Mammary epithelial cell (primary cell): Measurements from ENCODE around the gene PRKCA.

Source experiments
- CTCF ChIP-seq, 2 donors: IDR thresholded peaks in 1 of 2; conservative IDR thresholded peaks in 1 of 2; 2 replicates each; pipeline ENCODE4 v1.5.1; 2011 to 2012; ENCODE audit warnings: inconsistent platforms in 2 of 2, low read length in 2 of 2, mild to moderate bottlenecking in 2 of 2, control low read depth in 1 of 2, low read depth in 1 of 2; ENCODE audit not compliant: insufficient read depth in 1 of 2; ENCODE audit errors: extremely low read depth in 1 of 2
- EZH2 ChIP-seq: IDR thresholded peaks from 2 replicates; pipeline ENCODE4 v1.6.1; 2012; ENCODE audit warnings: low read length, inconsistent platforms, borderline replicate concordance

GRCh38 chr17:66349521-66350254 is 47.3 kb downstream of the PRKCA start:
- no peak for TF ChIP-seq CTCF (conservative IDR thresholded peaks at IDR 0.05 in 1 of 2, IDR thresholded peaks at IDR 0.05 in 1 of 2; ENCODE audit: extremely low read depth in 1 of 2, insufficient read depth in 1 of 2, low read depth in 1 of 2, low read length in 2 of 2)
- no peak for TF ChIP-seq EZH2
